ENCODE data around the gene FLVCR2. TPM values are rescaled to one million over a fixed set of nuclear protein-coding genes. Genes with fewer than 3 reads are reported as not detected.

FLVCR2 gene
- total RNA-seq, 1 experiment from 2014 or later = 0.11 TPM

- no peak for DNase-seq (ENCODE audit: low read depth)
Measured at GRCh38 chr14:75554482-75554881, 23.9 kb upstream of the FLVCR2 start.

DNA sequence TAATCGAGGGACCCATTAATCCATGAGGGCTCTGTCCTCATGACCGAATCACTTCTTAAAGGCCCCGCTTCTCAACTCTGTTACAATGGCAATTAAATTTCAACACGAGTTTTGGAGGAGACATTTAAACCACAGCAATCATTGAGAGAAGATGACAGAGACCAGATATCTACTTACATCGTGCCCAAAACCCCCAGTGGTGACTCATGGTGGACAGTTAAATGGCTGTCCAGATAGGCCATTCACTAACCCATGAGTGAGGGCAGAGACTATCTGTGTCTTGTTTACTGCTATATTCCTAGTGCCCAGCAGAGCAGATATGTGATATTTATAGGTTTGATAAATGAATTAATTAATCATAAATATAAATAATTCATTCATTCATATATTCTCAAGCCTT, 20.0 kb upstream of the FLVCR2 start:
- no peak for DNase-seq (ENCODE audit: low read depth)

- DNase-seq (ENCODE audit: low read depth) = no peak
Measured at GRCh38 chr14:75559045-75559444, 19.4 kb upstream of the FLVCR2 start.

DNA sequence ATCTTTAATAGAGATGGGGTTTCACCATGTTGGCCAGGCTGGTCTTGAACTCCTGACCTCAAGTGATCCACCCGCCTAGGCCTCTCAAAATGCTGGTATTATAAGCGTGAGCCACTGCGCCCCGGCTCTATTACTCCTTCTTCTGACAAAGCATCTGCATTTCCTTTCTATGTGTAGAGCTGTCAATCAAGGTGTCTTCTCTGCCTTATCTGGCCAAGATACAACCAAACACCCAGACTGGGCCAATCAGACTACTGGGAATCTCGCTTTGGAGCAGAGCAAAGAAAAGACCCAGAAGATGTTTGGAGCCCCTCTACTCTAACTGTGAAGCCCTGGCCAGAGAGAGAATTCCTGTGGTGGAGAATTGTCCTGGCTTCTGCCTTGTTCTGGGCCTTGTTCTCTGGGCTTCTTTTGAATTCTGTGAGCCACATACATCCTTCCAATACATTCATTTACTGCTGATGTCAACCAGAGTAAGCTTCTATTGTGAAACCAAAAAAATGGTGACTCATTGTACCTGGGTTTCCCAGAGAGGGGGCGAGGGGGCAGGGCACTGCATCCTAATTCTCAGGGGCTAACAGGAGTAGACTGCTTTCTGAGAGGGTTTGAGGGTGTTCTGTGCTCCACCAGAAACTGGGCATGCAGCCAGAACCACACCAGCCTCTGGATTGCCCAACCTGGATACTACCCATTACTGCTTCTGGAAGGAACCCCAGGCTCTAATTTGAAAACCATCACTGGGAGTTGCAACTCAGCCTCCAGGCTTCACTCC, 18.8 kb upstream of the FLVCR2 start:
- DNase-seq (ENCODE audit: low read depth) = peak; percentile 69

GRCh38 chr14:75561013-75561432, 17.4 kb upstream of the FLVCR2 start:
- peak; percentile 86 for DNase-seq (ENCODE audit: low read depth)

DNA sequence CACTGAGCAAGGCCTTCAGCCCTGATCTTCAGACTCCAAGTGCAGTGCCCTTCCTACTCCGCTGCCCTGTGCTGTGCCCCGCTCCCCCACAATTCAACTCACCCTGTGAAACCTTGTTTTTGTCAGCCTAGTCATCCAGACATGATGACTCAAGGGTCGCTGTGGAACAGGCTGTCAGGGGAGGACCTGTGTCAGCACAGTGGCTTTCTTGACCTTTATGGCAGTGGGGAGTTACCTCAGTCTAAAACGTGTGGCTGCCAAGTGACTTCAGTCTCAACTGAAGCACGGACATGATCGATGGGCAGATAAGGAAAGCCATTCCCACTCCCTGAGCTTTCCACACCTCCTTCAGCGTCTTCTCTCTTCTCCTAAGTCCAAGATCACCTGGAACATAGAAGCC, 16.3 kb upstream of the FLVCR2 start:
- DNase-seq (ENCODE audit: low read depth) = peak; percentile 43

DNA sequence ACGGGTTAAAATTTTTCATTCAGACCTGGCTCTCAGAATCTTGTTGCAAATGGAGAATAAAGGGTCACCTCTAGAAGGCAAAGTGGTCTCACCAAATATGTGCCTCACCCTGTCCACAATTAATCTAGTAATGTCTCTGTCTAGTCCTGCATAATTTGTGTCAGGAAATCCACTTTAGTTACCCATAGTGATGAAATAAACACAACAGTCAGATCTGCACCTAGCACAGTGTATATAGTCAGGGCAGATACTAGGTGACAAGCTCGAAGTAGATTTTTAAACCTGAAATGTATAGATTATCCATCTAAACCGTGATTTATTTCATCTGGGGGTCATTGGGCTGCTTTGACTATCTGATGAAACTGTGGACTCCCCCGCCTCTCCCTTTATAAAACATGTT, 15.9 kb upstream of the FLVCR2 start:
- no peak for DNase-seq (ENCODE audit: low read depth)

GRCh38 chr14:75563931-75564330, 14.5 kb upstream of the FLVCR2 start:
- DNase-seq (ENCODE audit: low read depth) = no peak

- DNase-seq (ENCODE audit: low read depth) = no peak
Measured at GRCh38 chr14:75565056-75565455, 13.4 kb upstream of the FLVCR2 start.

GRCh38 chr14:75566321-75566720, 12.1 kb upstream of the FLVCR2 start:
- DNase-seq (ENCODE audit: low read depth) = peak; percentile 48

GRCh38 chr14:75566752-75567151, 11.7 kb upstream of the FLVCR2 start:
- no peak for DNase-seq (ENCODE audit: low read depth)

DNA sequence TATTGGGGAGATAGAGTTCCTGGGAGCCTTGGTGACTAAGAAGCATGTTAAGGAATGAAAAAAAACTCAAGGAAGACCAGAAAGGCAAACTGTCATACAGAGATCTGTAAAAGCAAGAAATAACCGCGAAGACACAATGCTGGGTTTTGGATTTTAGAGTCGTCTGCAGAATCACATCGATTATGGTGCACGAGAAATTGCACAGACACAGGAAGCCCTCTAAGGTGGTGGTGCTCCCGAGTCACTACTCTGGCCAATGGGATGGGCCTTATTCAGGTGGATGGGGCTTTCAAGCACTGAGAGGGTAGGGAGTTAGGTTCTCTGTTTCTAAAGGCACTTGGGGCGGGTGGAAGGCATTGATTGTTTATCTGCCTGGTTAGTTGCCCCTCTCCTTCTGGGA, 10.3 kb upstream of the FLVCR2 start:
- no peak for DNase-seq (ENCODE audit: low read depth)

DNA sequence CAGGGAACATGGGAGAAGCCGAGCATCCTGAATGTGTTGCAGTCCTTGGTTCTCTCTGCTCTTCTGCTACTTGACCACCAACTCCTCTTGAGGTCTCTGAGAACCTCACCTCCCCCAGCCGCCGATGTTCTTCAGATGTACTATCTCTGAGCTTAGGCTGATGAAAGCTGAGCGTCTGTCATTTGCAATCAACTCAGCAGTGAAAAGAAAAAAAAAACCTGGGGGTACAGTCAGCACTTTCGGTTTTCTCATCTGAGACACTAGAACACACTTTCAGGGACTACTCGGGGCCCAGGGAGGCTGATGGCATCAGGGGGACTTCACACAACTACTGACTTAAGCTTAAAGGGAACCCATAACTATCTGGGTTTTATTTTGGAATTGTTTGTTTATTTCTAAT, 9.6 kb upstream of the FLVCR2 start:
- no peak for DNase-seq (ENCODE audit: low read depth)

DNA sequence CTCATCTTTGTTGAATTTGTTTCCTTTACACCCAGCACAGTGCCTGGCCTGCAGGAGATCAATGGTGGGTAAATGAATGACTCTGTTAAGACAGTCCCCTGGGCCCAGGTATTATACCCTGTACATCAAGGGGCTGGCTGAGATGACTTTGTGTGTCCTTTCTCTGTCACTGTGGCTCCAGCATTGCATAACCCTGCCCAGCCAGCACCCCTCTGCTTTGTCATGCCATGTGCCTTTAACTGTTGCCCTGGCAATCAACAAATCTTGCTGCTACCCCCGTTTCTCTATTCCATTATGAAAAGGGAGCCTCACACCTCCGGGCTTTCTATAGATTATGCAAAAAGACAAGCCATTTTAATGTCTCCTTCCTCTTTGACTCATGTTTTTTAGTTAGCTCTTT, 7.6 kb upstream of the FLVCR2 start:
- DNase-seq (ENCODE audit: low read depth) = no peak

DNA sequence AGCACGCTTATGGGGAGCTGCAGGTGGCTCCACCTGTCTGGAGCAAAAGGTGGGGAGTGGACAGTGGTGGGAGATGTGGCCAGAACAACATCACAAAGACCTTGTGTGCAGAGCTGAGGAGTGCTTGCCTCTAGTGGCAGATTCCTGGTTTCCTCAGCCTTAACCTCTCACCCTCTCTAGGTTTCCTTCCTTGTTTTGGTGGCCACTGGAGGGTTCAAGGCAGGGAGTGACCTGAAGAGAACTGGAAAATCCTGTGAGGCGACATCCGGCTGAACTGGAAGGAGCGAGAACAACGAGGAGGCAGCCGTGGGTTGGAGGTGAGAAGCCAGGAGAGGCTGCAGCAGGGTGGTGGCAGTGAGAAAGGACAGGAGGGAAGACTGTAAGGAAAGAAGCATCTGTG, 6.3 kb upstream of the FLVCR2 start:
- DNase-seq (ENCODE audit: low read depth) = no peak

DNA sequence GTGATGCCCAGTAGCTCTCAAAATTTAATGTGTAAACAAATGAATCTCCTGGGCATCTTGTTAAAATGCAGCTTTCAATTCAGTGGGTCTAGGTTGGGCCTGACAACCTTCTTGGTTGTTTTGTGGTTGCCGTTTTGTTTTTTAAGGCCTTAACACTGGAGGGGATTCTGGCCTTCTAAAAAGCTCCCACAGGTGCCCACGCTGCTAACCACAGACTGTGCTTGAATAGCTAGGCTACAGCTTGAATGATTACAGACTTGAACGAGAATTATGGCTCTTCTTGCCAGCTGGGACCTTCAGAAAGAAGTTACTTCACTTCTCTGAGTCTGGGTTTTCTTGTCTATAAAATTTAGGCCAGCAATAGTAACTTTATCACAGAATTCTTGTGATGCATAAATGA, 1.3 kb upstream of the FLVCR2 start:
- no peak for DNase-seq (ENCODE audit: low read depth)

DNA sequence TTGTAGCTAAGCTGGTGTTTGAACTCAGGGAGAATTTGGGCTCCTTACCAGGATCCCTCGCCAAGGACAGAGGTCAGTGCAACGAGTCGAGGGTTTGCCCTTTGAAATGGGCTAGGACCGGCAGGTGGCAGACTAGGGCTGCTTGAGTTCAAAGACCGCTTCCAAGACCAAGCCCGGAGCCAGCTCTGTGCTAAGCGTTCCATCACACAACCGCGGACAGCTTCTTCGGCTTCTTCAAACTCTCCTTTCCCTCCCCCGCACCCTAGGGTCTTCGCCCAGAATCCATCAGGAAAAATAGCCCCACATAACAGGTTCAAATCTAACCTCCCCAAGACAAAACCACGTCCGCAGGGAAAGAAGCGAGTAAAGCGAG, 705 bp upstream of the FLVCR2 start:
- DNase-seq (ENCODE audit: low read depth) = peak; percentile 87

DNA sequence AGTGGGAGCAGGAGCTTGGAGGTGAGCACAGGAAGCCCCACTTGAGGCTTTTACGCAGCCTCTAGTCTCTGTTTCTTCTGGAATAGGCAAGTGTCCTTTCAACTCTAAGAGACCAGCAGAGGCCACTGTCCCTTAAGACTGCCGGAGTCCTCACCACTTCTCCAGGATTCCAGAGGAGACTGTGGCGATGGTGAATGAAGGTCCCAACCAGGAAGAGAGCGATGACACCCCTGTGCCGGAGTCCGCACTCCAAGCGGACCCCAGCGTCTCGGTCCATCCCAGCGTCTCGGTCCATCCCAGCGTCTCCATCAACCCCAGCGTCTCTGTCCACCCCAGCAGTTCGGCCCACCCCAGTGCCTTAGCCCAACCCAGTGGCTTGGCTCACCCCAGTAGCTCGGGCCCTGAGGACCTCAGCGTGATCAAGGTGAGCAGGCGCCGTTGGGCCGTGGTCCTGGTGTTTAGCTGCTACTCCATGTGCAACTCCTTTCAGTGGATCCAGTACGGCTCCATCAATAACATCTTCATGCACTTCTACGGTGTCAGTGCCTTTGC, 442 bp downstream of the FLVCR2 start:
- DNase-seq (ENCODE audit: low read depth) = no peak

- no peak for DNase-seq (ENCODE audit: low read depth)
Measured at GRCh38 chr14:75579338-75579864, 981 bp downstream of the FLVCR2 start.

- no peak for DNase-seq (ENCODE audit: low read depth)
Measured at GRCh38 chr14:75579882-75580281, 1.5 kb downstream of the FLVCR2 start.

DNA sequence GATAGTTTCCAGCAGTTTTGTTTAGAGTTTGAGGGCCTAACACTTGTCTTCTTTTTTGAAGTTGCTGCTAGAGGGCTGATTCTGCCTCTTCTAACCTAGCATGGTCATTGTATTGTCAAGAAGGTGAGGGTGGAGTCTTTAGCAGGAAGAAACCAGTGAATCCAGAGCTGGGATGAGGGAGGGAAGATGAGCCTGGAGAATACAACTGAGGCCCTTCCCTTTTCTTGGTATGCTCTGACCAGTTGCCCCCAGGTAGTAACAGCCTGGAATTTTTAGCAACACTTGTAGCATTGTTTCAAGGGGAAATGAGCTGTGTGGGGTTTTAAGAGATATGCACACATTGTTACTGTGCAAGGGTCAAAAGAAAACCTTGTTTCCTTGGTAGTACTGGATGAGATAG, 9.0 kb downstream of the FLVCR2 start:
- DNase-seq (ENCODE audit: low read depth) = no peak

DNA sequence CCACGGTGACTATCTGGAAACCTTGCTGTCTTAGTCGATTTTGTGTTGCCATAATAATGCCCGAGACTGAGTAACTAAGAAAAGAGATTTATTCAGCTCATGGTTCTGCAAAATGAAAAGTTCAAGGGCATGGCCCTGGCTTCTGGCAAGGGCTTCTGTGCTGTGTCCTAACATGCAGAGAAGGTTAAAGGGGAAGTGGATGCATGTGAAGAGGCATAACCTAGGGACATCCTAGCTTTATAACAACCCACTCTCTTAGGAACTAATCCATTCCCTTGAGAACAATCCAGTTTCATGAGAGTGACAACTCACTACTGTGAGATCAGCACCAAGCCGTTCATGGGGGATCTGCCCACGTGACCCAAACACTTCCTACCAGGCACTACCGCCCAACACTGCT, 11.5 kb downstream of the FLVCR2 start:
- DNase-seq (ENCODE audit: low read depth) = no peak

GRCh38 chr14:75591331-75591946, 13.0 kb downstream of the FLVCR2 start:
- no peak for DNase-seq (ENCODE audit: low read depth)

All from Daoy (cell line).